ENCODE data around the gene LAPTM5. TPM values are rescaled to one million over a fixed set of nuclear protein-coding genes. Genes with fewer than 3 reads are reported as not detected.

LAPTM5 gene
- total RNA-seq, 2 donors from 2014 or later: 14.9 to 39.1 TPM

DNA sequence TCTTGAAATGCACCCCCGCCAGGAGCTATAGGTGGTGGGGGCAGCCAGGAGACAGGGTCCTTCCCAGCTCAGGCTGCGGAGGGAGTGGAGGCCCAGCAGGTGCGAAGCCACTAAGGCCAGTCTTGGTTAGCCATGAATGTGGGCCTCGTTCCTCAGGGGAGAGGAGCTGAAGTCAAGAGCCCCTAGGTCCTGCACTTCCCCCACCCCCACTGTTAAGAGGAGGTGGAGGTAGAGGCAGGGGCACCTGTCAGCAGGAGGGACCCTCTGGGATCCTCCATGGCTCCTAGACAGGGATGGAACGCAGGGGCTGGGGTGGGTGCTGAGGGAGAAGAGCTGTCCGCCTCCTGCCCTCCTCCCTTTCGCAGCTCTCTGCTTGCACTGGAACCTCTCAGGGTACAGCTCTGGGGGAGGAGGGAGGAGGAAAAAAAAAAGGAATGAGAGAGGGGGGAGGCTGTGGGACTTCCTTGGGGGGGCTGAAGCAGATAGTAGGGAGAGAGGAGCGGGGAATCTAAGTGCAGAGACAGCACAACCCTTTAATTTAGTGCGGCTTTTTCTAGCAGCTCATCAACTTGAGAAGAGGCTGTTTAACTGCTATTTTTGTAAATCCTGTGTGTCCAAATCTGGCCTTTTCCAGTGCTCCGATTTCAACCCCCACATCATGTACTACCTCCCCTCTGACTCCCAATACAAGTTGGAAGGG, 71.2 kb downstream of the LAPTM5 start:
- Histone ChIP-seq H3K9me3 (no peaks in the 10 kb centered on the region), H3K36me3 (no peaks in the 10 kb centered on the region), H3K4me3 (no peak overlapping the region), H3K4me1 (replicated peaks) (no peaks in the 10 kb centered on the region), H3K27me3 (replicated peaks; ENCODE audit: insufficient read depth) (no peaks in the 10 kb centered on the region), H3K27ac (no peak overlapping the region)
- 58% methylated on average over 10 of the region's 10 CpGs for WGBS
- no peak for DNase-seq (ENCODE audit: low spot score)
- no peak for TF ChIP-seq CTCF (IDR thresholded peaks at IDR 0.05)
- no peak for TF ChIP-seq POLR2A (IDR thresholded peaks at IDR 0.05)
- TF ChIP-seq POLR2AphosphoS5 (IDR thresholded peaks at IDR 0.05): no peak
- intact Hi-C loops (cut with DNase I): no loop called here

GRCh38 chr1:30685796-30686165, 71.8 kb downstream of the LAPTM5 start:
- Histone ChIP-seq H3K27ac (no peak overlapping the region), H3K27me3 (replicated peaks; ENCODE audit: insufficient read depth) (no peaks in the 10 kb centered on the region), H3K36me3 (no peaks in the 10 kb centered on the region), H3K4me3 (no peak overlapping the region), H3K9me3 (no peaks in the 10 kb centered on the region), H3K4me1 (replicated peaks) (no peaks in the 10 kb centered on the region)
- no peak for DNase-seq (ENCODE audit: low spot score)
- intact Hi-C loops (cut with DNase I): no loop called here
- WGBS: 59% methylated on average over 11 of the region's 11 CpGs
- TF ChIP-seq CTCF (IDR thresholded peaks at IDR 0.05): no peak
- TF ChIP-seq POLR2AphosphoS5 (IDR thresholded peaks at IDR 0.05): no peak
- no peak for TF ChIP-seq POLR2A (IDR thresholded peaks at IDR 0.05)

GRCh38 chr1:30684881-30685795, 72.4 kb downstream of the LAPTM5 start:
- no peak overlapping the region for H3K4me3 ChIP-seq
- H3K36me3 ChIP-seq: no peaks in the 10 kb centered on the region
- DNase-seq (ENCODE audit: low spot score): peak; percentile 79
- no peaks in the 10 kb centered on the region for H3K4me1 ChIP-seq (replicated peaks)
- intact Hi-C loops (cut with DNase I): no loop called here
- WGBS: 12% methylated on average over 45 of the region's 56 CpGs
- H3K27ac ChIP-seq: no peak overlapping the region
- no peaks in the 10 kb centered on the region for H3K9me3 ChIP-seq
- H3K27me3 ChIP-seq (replicated peaks; ENCODE audit: insufficient read depth): no peaks in the 10 kb centered on the region
- TF ChIP-seq POLR2AphosphoS5 (IDR thresholded peaks at IDR 0.05) (peak; percentile 36), POLR2A (IDR thresholded peaks at IDR 0.05) (no peak), CTCF (IDR thresholded peaks at IDR 0.05) (peak in 1 of 4 experiments; percentile 44)

- no peak overlapping the region for H3K27ac ChIP-seq
- TF ChIP-seq POLR2A (IDR thresholded peaks at IDR 0.05): no peak
- no peak for TF ChIP-seq CTCF (IDR thresholded peaks at IDR 0.05)
- no peak for TF ChIP-seq POLR2AphosphoS5 (IDR thresholded peaks at IDR 0.05)
- 91% methylated on average over 4 of the region's 4 CpGs for WGBS
- DNase-seq (ENCODE audit: low spot score): no peak
- intact Hi-C loops (cut with DNase I): no loop called here
- no peaks in the 10 kb centered on the region for H3K27me3 ChIP-seq (replicated peaks; ENCODE audit: insufficient read depth)
- H3K36me3 ChIP-seq: no peaks in the 10 kb centered on the region
- H3K4me3 ChIP-seq: no peak overlapping the region
- no peaks in the 10 kb centered on the region for H3K4me1 ChIP-seq (replicated peaks)
- H3K9me3 ChIP-seq: no peaks in the 10 kb centered on the region
Observed at GRCh38 chr1:30684259-30684658, 73.3 kb downstream of the LAPTM5 start.

Measured in prostate gland (tissue), 2 donors.